Peyer's patch (tissue), 4 donors: ENCODE data around the gene ARFGAP1. TPM values are rescaled to one million over a fixed set of nuclear protein-coding genes. Genes with fewer than 3 reads are reported as not detected.
A peak's percentile ranks its signal among the peaks of the same experiment; 100 is the strongest.

ENCODE experiments used
- DNase-seq, 3 donors: peaks; one replicate each; pipeline ENCODE4 v3.0.0-alpha.2; 2017 to 2019
- H3K27ac ChIP-seq, 4 donors: fragments of 200-600 bp; sonication (generic); one replicate each; pipeline ENCODE4 v1.5.1; 2016 to 2019
- H3K27me3 ChIP-seq, 2 donors: fragments of 200-600 bp; sonication (generic); one replicate each; pipeline ENCODE4 v1.5.1; 2019
- H3K36me3 ChIP-seq, 3 donors: fragments of 200-600 bp; sonication (generic); one replicate each; pipeline ENCODE4 v1.5.1; 2016 to 2019
- H3K4me1 ChIP-seq, 4 donors: fragments of 200-600 bp; sonication (generic); one replicate each; pipeline ENCODE4 v1.5.1; 2016 to 2019
- H3K4me3 ChIP-seq, 4 donors: fragments of 200-600 bp; sonication (generic); 1 replicate in 3 of 4; 2 replicates in 1 of 4; pipeline ENCODE4 v1.5.1; 2016 to 2019; ENCODE audit warnings: mild to moderate bottlenecking in 1 of 4
- H3K9me3 ChIP-seq, 4 donors: fragments of 200-600 bp; sonication (generic); one replicate each; pipeline ENCODE4 v1.5.1; 2016 to 2019; ENCODE audit warnings: mild to moderate bottlenecking in 1 of 4
- CTCF ChIP-seq, 6 experiments: fragments of 450-650 bp in 4 of 6; fragments of 200-600 bp in 2 of 6; sonication (generic) in 1 of 6; IDR thresholded peaks; one replicate each; pipeline ENCODE4 v1.5.1; 2017 to 2019; ENCODE audit warnings: antibody characterized with exemption in 6 of 6, mild to moderate bottlenecking in 3 of 6, moderate library complexity in 1 of 6
- POLR2A ChIP-seq, 2 donors: fragments of 450-650 bp; IDR thresholded peaks; one replicate each; pipeline ENCODE4 v1.5.1; 2017; ENCODE audit warnings: antibody characterized with exemption in 2 of 2, mild to moderate bottlenecking in 2 of 2, moderate library complexity in 2 of 2
- total RNA-seq, 4 donors: library from RNA; depleted of rRNA; stranded (reverse); fragments of >200 nt; gene quantifications; one replicate each; pipeline ENCODE4 v1.1.0, GENCODE V29; 2016

The ARFGAP1 gene
- total RNA-seq, 4 donors from 2014 or later, result 66.6 to 149 (median 89.8) TPM

GRCh38 chr20:63306673-63307537 lies 34.3 kb downstream of the ARFGAP1 start:
- H3K27me3 ChIP-seq, result no peaks in the 10 kb centered on the region
- DNase-seq, result no peak
- H3K9me3 ChIP-seq, result no peaks in the 10 kb centered on the region

GRCh38 chr20:63307538-63308217 lies 35.1 kb downstream of the ARFGAP1 start:
- no peak for DNase-seq
- Histone ChIP-seq H3K36me3 (no peaks in the 10 kb centered on the region), H3K4me3 (no peak overlapping the region), H3K9me3 (no peaks in the 10 kb centered on the region), H3K27ac (no peak overlapping the region), H3K4me1 (no peaks in the 10 kb centered on the region), H3K27me3 (no peaks in the 10 kb centered on the region)
- TF ChIP-seq CTCF (IDR thresholded peaks at IDR 0.05), result no peak

More at GRCh38 chr20:63306673-63307537, 34.3 kb downstream of the ARFGAP1 start:
- H3K4me3 ChIP-seq, result no peak overlapping the region
- no peak overlapping the region for H3K27ac ChIP-seq
- no peak for TF ChIP-seq POLR2A (IDR thresholded peaks at IDR 0.05)
- TF ChIP-seq CTCF (IDR thresholded peaks at IDR 0.05), result no peak
- H3K4me1 ChIP-seq, result no peaks in the 10 kb centered on the region
- H3K36me3 ChIP-seq, result no peaks in the 10 kb centered on the region

- H3K36me3 ChIP-seq, result no peaks in the 10 kb centered on the region
- no peak for DNase-seq
- no peaks in the 10 kb centered on the region for H3K9me3 ChIP-seq
- no peak overlapping the region for H3K4me3 ChIP-seq
- H3K4me1 ChIP-seq, result no peaks in the 10 kb centered on the region
- TF ChIP-seq CTCF (IDR thresholded peaks at IDR 0.05), result no peak
- no peak for TF ChIP-seq POLR2A (IDR thresholded peaks at IDR 0.05)
- no peaks in the 10 kb centered on the region for H3K27me3 ChIP-seq
- no peak overlapping the region for H3K27ac ChIP-seq
These were observed 35.8 kb downstream of the ARFGAP1 start for GRCh38 chr20:63308218-63308911.

GRCh38 chr20:63309261-63310071 lies 36.9 kb downstream of the ARFGAP1 start:
- no peaks in the 10 kb centered on the region for H3K9me3 ChIP-seq
- TF ChIP-seq POLR2A (IDR thresholded peaks at IDR 0.05), result no peak
- TF ChIP-seq CTCF (IDR thresholded peaks at IDR 0.05), result peak; percentile 31 to 63 (median 57)
- no peak overlapping the region for H3K27ac ChIP-seq
- no peaks in the 10 kb centered on the region for H3K4me1 ChIP-seq
- H3K27me3 ChIP-seq, result no peaks in the 10 kb centered on the region
- no peak for DNase-seq
- no peak overlapping the region for H3K4me3 ChIP-seq
- H3K36me3 ChIP-seq, result no peaks in the 10 kb centered on the region
